Measurements from ENCODE around the gene AK5. TPM values are rescaled to one million over a fixed set of nuclear protein-coding genes. Genes with fewer than 3 reads are reported as not detected.
A peak's percentile ranks its signal among the peaks of the same experiment; 100 is the strongest.

The AK5 gene
- total and polyA plus RNA-seq, 2 of the 4 experiments (the other 2 are of a cell fraction) = 22.5 to 25.8 TPM

- Histone ChIP-seq H2BK5ac (ENCODE audit: low read depth, low read length, poor library complexity, severe bottlenecking) (peak overlapping the region; percentile 89), H2AFZ (replicated peaks; ENCODE audit: low read length, poor library complexity) (no peak overlapping the region), H3K56ac (ENCODE audit: extremely low read depth, insufficient read depth, low read length) (peak overlapping the region; percentile 72; the same call in 1 of the 2 replicates), H3K4ac (ENCODE audit: low read depth, low read length) (peak overlapping the region; percentile 41; the same call in 1 of the 2 replicates), H4K8ac (ENCODE audit: low read depth in 2 of 2, low read length in 2 of 2) (peak overlapping the region in 1 of 2 experiments; percentile 81; a peak in 2 of 4 replicates), H3K18ac (ENCODE audit: low read depth, low read length) (peak overlapping the region; percentile 92; the same call in 1 of the 2 replicates), H3K36me3 (ENCODE audit: control insufficient read depth, insufficient read depth, low read length) (no peaks in the 10 kb centered on the region), H2BK15ac (ENCODE audit: low read depth, low read length) (peak overlapping the region; percentile 29; the same call in 1 of the 3 replicates), H3K4me1 (ENCODE audit: control insufficient read depth, insufficient read depth, low read length) (peaks cover 7% of the 10 kb centered on the region), H3K4me3 (ENCODE audit: insufficient read depth, low read depth, low read length) (peak overlapping the region; percentile 37; the same call in 1 of the 2 replicates), H3K4me2 (ENCODE audit: low read depth, low read length) (peak overlapping the region; percentile 96), H2BK20ac (ENCODE audit: low read depth, low read length) (peak overlapping the region; percentile 91), H3K9me3 (ENCODE audit: control insufficient read depth, insufficient read depth, low read length) (no peaks in the 10 kb centered on the region), H3K79me1 (ENCODE audit: low read depth in 1 of 2, low read length in 2 of 2) (peaks cover 0 to 21% of the 10 kb centered on the region in 2 experiments; a peak in 3 of 4 replicates), H4K91ac (ENCODE audit: insufficient read depth, low read depth, low read length) (peak overlapping the region; percentile 26; the same call in 1 of the 2 replicates), H3K27ac (ENCODE audit: insufficient read depth, low read length) (peak overlapping the region; percentile 80; the same call in 1 of the 2 replicates), H2AK9ac (replicated peaks; ENCODE audit: low read depth, low read length, poor library complexity) (no peak overlapping the region), H3K9ac (ENCODE audit: low read depth, low read length) (peak overlapping the region; percentile 60), H3K14ac (replicated peaks; ENCODE audit: low read depth, low read length) (peak overlapping the region; percentile 93), H3K23ac (ENCODE audit: low read depth, low read length) (peak overlapping the region; percentile 91; the same call in 1 of the 2 replicates), H3K9me1 (ENCODE audit: insufficient read depth, low read length) (no peaks in the 10 kb centered on the region), H4K20me1 (ENCODE audit: insufficient read depth, low read length) (no peaks in the 10 kb centered on the region), H2AK5ac (ENCODE audit: low read depth, low read length) (no peak overlapping the region), H3K27me3 (ENCODE audit: control insufficient read depth, insufficient read depth, low read length) (no peaks in the 10 kb centered on the region), H4K5ac (ENCODE audit: low read depth, low read length) (peak overlapping the region; percentile 92), H2BK120ac (ENCODE audit: low read depth, low read length) (peak overlapping the region; percentile 76)
- in situ Hi-C loops (cut with MboI; ENCODE audit: low sequenced_read_pairs) = no loop called here
- ATAC-seq (ENCODE audit: low read depth) (peak; percentile 76), DNase-seq (peak; percentile 79)
- WGBS, 2 experiments (ENCODE audit: extremely low coverage in 2 of 2, insufficient read length in 1 of 2) = 40% methylated on average over 1 of the region's 4 CpGs; no CpG with 5 or more reads in 1 of the 2 experiments
- intact Hi-C loops (cut with micrococcal nuclease) = loop anchor here (2.0 kb wide), 1 partner anchor 72 kb away; no protein-coding TSS in a partner anchor
- BruUV-seq (replicated peaks) = no TSS peak
- ChIA-PET CTCF (interaction anchor here (0.8 kb wide), 1 partner anchor 95 kb away, joined by 14 read pairs; no protein-coding TSS in a partner anchor), POLR2A (ENCODE audit: unreplicated experiment) (interaction anchor here (0.6 to 0.7 kb wide), 2 partner anchors 33 to 155 kb away, joined by 3 to 6 read pairs; no protein-coding TSS in a partner anchor)
- dilution Hi-C loops (cut with HindIII; ENCODE audit: low sequenced_read_pairs, unreplicated experiment) = no loop called here
- TF ChIP-seq NFE2L2 (IDR thresholded peaks at IDR 0.05; ENCODE audit: low read depth, low read length) = no peak
- no peak for TF ChIP-seq SMC3 (IDR thresholded peaks at IDR 0.05; ENCODE audit: low read depth, low read length)
- TF ChIP-seq MAFK (IDR thresholded peaks at IDR 0.05; ENCODE audit: low read depth, low read length) = no peak
- TF ChIP-seq MAZ (IDR thresholded peaks at IDR 0.05; ENCODE audit: borderline replicate concordance, low read depth, low read length) = no peak
- TF ChIP-seq CTCF (conservative IDR thresholded peaks at IDR 0.05; ENCODE audit: low read depth, low read length) = no peak
- TF ChIP-seq POLR2A (IDR thresholded peaks at IDR 0.05; ENCODE audit: low read depth, low read length) = no peak
- TF ChIP-seq CHD1 (IDR thresholded peaks at IDR 0.05; ENCODE audit: low read depth, low read length) = no peak
- TF ChIP-seq, protein P1, sequence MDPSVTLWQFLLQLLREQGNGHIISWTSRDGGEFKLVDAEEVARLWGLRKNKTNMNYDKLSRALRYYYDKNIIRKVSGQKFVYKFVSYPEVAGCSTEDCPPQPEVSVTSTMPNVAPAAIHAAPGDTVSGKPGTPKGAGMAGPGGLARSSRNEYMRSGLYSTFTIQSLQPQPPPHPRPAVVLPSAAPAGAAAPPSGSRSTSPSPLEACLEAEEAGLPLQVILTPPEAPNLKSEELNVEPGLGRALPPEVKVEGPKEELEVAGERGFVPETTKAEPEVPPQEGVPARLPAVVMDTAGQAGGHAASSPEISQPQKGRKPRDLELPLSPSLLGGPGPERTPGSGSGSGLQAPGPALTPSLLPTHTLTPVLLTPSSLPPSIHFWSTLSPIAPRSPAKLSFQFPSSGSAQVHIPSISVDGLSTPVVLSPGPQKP (IDR thresholded peaks at IDR 0.05; ENCODE audit: borderline replicate concordance, low read depth, low read length) = no peak
- TF ChIP-seq, protein P2, sequence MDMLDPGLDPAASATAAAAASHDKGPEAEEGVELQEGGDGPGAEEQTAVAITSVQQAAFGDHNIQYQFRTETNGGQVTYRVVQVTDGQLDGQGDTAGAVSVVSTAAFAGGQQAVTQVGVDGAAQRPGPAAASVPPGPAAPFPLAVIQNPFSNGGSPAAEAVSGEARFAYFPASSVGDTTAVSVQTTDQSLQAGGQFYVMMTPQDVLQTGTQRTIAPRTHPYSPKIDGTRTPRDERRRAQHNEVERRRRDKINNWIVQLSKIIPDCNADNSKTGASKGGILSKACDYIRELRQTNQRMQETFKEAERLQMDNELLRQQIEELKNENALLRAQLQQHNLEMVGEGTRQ (IDR thresholded peaks at IDR 0.05; ENCODE audit: low read depth, low read length) = no peak
- no peak for TF ChIP-seq BHLHE40 (IDR thresholded peaks at IDR 0.05; ENCODE audit: low read depth, low read length)
- no peak for TF ChIP-seq FOS (IDR thresholded peaks at IDR 0.05; ENCODE audit: low read depth, low read length)
- no peak for TF ChIP-seq RCOR1 (IDR thresholded peaks at IDR 0.05; ENCODE audit: insufficient replicate concordance, low read length)
- TF ChIP-seq RFX5 (IDR thresholded peaks at IDR 0.05; ENCODE audit: low read depth, low read length) = no peak
- TF ChIP-seq CEBPB (IDR thresholded peaks at IDR 0.05; ENCODE audit: low read depth, low read length) = no peak
These were observed 156.6 kb downstream of the AK5 start for GRCh38 chr1:77438236-77438913.
